Kidney glomerular epithelial cell (primary cell): ENCODE results near the gene PROP1.
"Not testable (repeated sequence)": the region's sequence is repeated elsewhere in the genome, so short reads cannot be mapped to it uniquely, and the experiment has no call there.

Experiments
- DNase-seq: peaks from one replicate; lab custom pipeline; 2025; lab: John Stamatoyannopoulos, UW

Gene PROP1

DNA sequence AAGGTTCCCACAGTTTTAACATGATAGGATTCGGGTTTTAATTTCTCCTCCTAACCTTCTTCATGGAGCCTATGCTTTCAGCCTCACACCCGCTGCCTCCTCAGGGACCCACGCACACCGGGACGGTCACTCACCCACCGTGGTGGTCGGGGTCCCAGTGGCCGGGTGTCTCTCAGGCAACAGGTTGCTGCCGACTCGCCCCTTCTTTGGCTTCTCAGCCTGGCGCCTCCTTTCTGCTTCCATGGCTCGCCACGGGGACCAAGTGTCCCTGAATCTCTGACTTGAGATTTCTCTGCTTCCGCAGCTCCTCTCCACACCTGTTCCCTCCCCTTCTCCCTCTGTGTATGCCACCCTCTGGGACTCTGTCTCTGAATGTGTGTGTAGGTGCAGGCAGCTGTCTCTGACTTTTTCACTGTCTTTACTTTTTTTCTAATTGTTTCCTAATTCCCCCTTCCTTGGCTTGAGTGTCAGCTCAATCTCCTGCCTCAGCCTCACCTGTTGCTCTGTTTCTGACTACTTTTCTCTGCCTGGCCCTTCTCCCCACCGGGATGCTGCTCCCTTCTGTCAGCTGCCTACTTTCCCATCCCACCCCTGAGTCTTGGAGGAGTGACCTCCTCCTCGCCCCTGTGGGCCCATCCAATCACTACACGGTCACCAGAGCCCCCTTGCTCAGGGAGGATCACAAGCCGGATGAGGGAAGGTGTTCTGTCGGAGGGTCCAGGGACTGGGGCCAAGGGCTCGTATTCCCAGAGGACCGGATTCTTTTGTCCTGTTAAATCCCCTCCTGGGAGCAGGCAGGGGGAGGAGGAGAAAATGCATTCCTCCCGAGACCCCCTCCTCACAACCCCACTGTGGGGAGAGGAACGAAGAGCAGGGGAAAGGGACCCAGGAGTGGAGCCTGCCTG lies at the start of gene PROP1:
PROP1 (minus strand) TSS at position 552 of the 905 bp plus-strand sequence; CDS start at position 243, 309 bp downstream.
- DNase-seq = no peak

DNA sequence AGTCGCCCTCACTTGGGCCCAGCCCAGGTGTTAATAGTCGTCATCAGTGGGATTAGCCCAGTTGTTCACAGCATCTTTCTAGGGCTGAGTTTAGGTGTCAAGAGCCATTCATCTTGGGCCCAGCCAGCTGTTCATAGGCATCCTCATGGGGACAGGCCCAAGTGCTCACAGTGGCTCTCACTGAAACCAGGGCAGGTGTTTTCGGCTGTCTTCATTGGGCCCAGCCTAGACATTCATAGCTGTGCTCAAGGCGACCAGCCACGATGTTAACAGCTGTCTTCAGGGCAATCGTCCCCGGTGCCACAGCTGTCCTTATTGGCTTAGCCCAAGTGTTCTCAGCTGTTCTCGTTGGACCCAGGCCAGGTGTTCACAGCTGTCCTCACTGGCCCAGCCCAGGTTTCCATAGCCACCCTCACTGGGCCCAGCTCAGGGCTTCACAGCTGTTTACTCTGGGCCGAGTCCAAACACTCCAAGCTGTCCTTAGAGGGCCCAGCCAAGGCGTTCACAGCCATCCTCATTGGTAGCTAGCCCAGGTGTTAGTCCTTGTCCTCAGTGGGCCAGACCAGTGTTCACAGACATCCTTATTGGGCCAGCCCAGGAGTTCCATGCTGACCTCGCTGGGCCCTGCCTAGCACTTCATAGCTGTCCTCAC lies 23.5 kb upstream of the PROP1 start:
- not testable (repeated sequence) for DNase-seq

GRCh38 chr5:178012758-178013157 lies 16.7 kb upstream of the PROP1 start:
- DNase-seq = not testable (repeated sequence)

- DNase-seq = not testable (repeated sequence)
Measured at GRCh38 chr5:178011816-178012554, 15.9 kb upstream of the PROP1 start.

DNA sequence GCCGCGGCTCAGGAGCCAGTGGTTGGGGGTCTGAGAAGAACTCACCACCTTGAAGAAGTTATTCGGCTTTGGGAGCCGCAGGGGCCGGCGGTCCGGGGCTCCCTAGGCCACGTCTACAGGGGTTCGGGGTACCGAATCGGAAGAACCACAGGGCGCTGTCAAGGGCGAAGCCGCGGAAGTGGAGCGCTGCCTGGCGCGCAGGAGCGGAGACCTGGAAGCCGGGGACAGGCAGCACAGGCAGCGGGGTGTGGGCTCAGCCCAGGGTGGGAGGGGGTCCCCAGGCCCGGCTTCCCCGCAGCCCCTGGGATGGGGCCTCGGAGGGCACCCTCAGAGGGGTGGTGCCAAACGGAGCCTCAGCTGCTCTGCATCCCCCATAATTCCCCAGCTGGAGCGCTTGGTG lies 11.2 kb upstream of the PROP1 start:
- not testable (repeated sequence) for DNase-seq

GRCh38 chr5:178006536-178007231 lies 10.6 kb upstream of the PROP1 start:
- DNase-seq = not testable (repeated sequence)

GRCh38 chr5:178006181-178006535 lies 10.1 kb upstream of the PROP1 start:
- DNase-seq = not testable (repeated sequence)

DNA sequence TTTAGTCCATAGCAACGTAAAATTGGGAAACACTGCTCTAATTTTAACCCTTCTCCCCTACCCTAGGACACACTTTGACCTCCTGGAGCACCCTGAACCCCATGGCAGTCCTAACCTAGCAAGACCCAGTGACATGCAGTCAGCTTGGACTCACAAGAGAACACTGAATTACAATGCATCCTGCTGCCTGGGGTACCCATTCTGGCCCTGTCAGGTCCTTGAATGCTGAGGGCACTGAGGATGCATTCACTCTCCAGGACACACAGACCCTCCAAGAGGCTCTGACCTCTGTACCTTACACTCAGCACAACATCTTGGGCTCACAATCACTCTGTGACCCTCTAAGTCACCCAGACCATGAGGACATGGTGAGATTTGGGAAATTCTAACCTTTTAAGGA lies 1.8 kb upstream of the PROP1 start:
- DNase-seq = no peak

DNA sequence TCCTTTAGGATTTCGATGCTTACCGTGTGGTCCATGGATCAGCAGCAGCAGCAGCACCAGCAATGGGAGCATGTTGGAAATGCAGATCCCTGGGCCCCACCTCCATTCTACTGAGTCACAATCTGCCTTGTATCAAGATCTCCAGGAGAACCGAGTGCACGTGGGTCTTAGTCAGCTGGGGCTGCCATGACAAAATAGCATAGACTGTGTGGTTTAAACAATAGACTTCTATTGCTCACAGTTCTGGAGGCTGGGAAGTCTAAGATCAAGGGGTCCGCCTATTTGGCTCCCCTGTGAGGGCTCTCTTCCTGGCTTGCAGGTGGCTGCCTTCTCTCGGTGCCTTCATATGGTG lies 1.3 kb upstream of the PROP1 start:
- DNase-seq = no peak

GRCh38 chr5:177996660-177997318 lies 747 bp upstream of the PROP1 start:
- no peak for DNase-seq

GRCh38 chr5:177994561-177995190 lies 1.4 kb downstream of the PROP1 start:
- DNase-seq = no peak

- no peak for DNase-seq
Measured at GRCh38 chr5:177994063-177994462, 2.0 kb downstream of the PROP1 start.

GRCh38 chr5:177992466-177992865 lies 3.6 kb downstream of the PROP1 start:
- DNase-seq = no peak

DNA sequence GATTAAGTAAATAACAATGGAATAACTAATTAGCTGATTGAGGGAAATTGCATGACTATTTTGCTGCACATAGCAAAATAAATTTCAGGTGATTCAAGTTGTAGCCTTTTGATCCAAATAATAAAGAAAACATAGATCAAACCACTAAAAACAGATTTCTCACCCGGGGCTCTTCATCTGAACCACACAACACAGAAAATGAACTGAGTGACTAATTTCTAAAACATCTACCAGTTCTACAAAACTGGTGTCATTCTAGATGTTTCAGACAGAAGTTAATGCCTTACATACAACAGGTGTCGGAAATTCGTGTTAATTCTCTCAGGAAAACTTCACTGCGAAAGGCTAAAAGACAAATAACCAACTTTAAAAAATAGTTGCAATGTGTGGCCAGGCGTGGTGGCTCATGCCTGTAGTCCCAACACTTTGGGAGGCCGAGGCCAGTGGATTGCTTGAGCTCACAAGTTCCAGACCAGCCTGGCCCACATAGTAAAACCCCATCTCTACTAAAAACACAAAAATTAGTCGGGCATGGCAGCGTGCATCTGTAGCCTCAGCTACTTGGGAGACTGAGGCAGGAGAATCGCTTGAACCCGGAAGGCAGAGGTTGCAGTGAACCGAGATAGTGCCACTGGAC lies 6.9 kb downstream of the PROP1 start:
- DNase-seq = no peak

DNA sequence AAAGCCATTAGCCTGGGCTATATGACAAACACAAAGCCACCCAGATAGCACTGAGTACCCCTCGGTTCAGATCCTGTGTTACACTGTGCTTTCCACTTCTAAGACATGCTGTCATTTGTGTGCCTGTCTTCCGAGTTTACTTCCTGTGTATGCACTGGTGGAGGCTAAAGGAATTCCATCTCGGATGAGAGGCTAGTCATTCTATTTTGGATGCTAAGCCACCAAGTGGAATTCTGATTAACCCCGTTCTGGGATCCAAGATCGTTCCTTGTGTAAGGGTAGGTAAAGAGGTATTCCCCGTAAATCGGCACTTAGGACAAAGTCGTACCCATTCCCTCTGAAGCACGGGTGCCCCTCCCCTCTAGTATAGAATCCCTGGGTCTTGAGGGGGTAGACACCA lies 8.7 kb downstream of the PROP1 start:
- no peak for DNase-seq

DNA sequence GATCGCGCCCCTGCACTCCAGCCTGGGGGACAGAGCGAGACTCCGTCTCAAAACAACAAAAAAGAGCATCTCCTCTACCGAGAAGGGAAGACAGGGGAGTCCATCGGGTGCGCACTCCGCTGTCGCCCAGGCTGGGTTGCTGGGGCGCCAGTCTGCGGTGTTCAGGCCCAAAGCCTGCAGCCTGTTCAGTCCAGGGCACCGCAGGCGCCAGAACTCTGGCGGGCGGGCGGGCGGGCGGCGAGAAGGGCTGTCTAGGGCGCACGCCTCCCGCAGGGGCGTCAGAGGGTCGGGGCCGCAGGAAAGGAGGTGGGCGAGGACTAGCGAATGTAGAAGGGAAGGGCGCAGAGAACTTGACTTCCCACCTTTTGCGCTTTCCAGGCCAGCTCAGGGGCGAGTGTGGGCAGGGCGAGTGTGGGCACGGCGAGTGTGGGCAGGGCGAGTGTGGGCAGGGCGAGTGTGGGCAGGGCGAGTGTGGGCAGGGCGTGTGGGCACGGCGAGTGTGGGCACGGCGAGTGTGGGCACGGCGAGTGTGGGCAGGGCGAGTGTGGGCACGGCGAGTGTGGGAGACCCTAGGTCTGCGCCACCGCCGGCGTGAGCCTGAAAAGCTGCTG lies 10.5 kb downstream of the PROP1 start:
- no peak for DNase-seq

GRCh38 chr5:177984584-177985206 lies 11.3 kb downstream of the PROP1 start:
- DNase-seq = no peak

DNA sequence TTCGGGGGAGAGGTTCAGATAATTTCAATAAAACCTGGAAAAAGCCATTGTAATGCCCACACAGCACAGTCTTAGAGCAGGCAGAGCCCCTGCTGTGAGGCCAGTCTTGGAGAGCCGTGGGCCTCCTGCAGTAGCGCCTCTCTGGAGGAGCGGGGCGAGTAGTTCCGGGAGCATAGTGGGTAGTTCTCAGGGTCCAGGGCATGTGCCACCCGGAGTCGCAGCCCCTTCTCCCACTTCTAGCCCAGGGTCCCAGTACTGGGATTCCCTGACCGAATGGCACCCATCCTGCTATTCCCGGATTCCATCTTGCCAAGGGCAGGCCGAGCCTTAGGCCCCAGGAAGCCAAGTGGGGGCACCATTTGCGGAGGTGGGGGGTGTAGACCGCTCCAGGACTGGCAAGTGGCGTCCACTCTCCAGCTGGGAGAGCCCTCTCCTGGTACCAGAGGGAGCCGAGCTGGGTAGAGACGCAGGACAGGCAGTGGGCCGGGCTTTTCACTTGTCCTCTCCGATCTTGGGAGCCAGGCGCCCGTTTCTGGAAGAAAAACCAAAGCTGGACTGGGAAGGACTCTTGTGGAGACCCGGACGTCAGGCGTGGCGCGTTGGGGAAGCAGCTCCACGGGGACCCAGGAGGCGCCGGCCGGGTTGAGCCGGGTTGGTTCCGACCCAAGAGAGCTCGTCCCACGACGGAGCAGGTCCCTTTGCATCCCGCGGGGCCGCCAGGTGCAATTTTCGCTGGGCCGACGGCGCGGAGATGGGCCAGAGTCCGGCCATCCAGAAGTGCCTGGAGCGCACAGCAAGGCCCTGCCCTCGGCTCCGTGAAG lies 12.1 kb downstream of the PROP1 start:
- no peak for DNase-seq

DNA sequence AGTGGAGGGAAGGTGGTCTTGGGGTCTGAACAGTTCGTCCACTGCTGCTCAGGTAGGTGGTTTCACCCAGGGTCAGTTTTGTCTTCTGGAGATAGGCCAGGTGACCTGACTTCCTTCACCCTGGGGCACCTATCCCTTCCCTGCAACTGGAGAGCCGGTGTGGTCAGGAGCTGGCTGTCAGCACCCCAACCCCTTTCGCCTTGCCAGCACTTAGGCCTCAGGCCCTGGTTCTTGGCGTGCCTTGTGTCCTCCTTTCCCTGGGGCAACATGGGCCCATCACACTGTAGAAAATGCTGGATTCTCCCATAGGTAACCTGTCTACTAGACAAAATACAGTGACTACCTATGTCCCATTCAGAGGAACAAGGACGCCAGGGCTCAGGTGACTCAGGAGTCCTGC lies 13.1 kb downstream of the PROP1 start:
- DNase-seq = no peak
